Mesenchymal stem cell (in vitro differentiated cells and primary cell): ENCODE results near the gene RAB6D.
"Not testable (repeated sequence)": the region's sequence is repeated elsewhere in the genome, so short reads cannot be mapped to it uniquely, and the experiment has no call there.

ENCODE experiments used
- DNase-seq: peaks from one replicate; pipeline ENCODE4 v3.0.0-alpha.2; 2013
- H2AFZ ChIP-seq: one replicate; pipeline ENCODE4 v1.6.1; 2013; ENCODE audit warnings: low read depth, mild to moderate bottlenecking, control low read depth, inconsistent platforms, low read length, moderate library complexity
- H2AK5ac ChIP-seq: 2 replicates; pipeline ENCODE4 v1.6.1; 2013; ENCODE audit warnings: low read length, moderate library complexity, mild to moderate bottlenecking, inconsistent platforms; ENCODE audit not compliant: severe bottlenecking
- H2BK120ac ChIP-seq: one replicate; pipeline ENCODE4 v1.6.1; 2013; ENCODE audit warnings: low read depth, mild to moderate bottlenecking, inconsistent platforms, low read length, moderate library complexity
- H2BK12ac ChIP-seq, 2 experiments: one replicate each; pipeline ENCODE4 v1.6.1; 2013; ENCODE audit warnings: inconsistent platforms in 2 of 2, low read length in 2 of 2, mild to moderate bottlenecking in 2 of 2, moderate library complexity in 2 of 2, control low read depth in 1 of 2
- H2BK15ac ChIP-seq: one replicate; pipeline ENCODE4 v1.6.1; 2013; ENCODE audit warnings: mild to moderate bottlenecking, low read depth, inconsistent platforms; ENCODE audit not compliant: poor library complexity, severe bottlenecking
- H2BK5ac ChIP-seq: 2 replicates; pipeline ENCODE4 v1.6.1; 2013; ENCODE audit warnings: low read depth, mild to moderate bottlenecking, low read length, control low read depth, inconsistent platforms; ENCODE audit not compliant: poor library complexity, severe bottlenecking
- H3K14ac ChIP-seq, 2 experiments: one replicate each; pipeline ENCODE4 v1.6.1; 2013; ENCODE audit warnings: inconsistent platforms in 2 of 2, low read length in 2 of 2, control low read depth in 1 of 2, mild to moderate bottlenecking in 1 of 2, moderate library complexity in 1 of 2
- H3K18ac ChIP-seq, 2 experiments: one replicate each; pipeline ENCODE4 v1.6.1; 2013; ENCODE audit warnings: inconsistent platforms in 2 of 2, low read length in 2 of 2, control low read depth in 1 of 2, low read depth in 1 of 2, mild to moderate bottlenecking in 1 of 2
- H3K23ac ChIP-seq, 2 experiments: one replicate each; pipeline ENCODE4 v1.6.1; 2013; ENCODE audit warnings: inconsistent platforms in 2 of 2, low read length in 2 of 2, mild to moderate bottlenecking in 2 of 2, moderate library complexity in 2 of 2, control low read depth in 1 of 2
- H3K27ac ChIP-seq: 2 replicates; pipeline ENCODE4 v1.5.1; 2013; ENCODE audit warnings: mild to moderate bottlenecking, moderate library complexity, low read length, control low read depth, inconsistent platforms; ENCODE audit not compliant: poor library complexity, severe bottlenecking
- H3K27me3 ChIP-seq, 2 experiments: 2 replicates each; pipeline versions ENCODE4 v1.6.1 to v1.7.0; 2013; ENCODE audit warnings: low read length in 2 of 2, mild to moderate bottlenecking in 2 of 2, moderate library complexity in 2 of 2, control low read depth in 1 of 2, inconsistent platforms in 1 of 2; ENCODE audit not compliant: control insufficient read depth in 1 of 2, insufficient read depth in 1 of 2
- H3K36me3 ChIP-seq, 2 experiments: 2 replicates each; pipeline versions ENCODE4 v1.6.1 to v1.7.0; 2013; ENCODE audit warnings: low read length in 2 of 2, control low read depth in 1 of 2, inconsistent platforms in 1 of 2, low read depth in 1 of 2, mild to moderate bottlenecking in 1 of 2; ENCODE audit not compliant: insufficient read depth in 2 of 2, control insufficient read depth in 1 of 2
- H3K4ac ChIP-seq, 2 experiments: one replicate each; pipeline ENCODE4 v1.6.1; 2013; ENCODE audit warnings: inconsistent platforms in 2 of 2, low read length in 2 of 2, mild to moderate bottlenecking in 2 of 2, moderate library complexity in 2 of 2, control low read depth in 1 of 2, low read depth in 1 of 2
- H3K4me1 ChIP-seq: 2 replicates; pipeline ENCODE4 v1.6.1; 2013; ENCODE audit warnings: low read depth, low read length, control low read depth; ENCODE audit not compliant: control insufficient read depth, insufficient read depth
- H3K4me2 ChIP-seq: 2 replicates; pipeline ENCODE4 v1.6.1; 2013; ENCODE audit warnings: low read length, mild to moderate bottlenecking, inconsistent platforms; ENCODE audit not compliant: poor library complexity, severe bottlenecking
- H3K4me3 ChIP-seq, 2 experiments: 2 replicates each; pipeline versions ENCODE4 v1.5.1 to v1.7.0; 2013; ENCODE audit warnings: low read length in 2 of 2, mild to moderate bottlenecking in 2 of 2, control low read depth in 1 of 2, low read depth in 1 of 2; ENCODE audit not compliant: insufficient read depth in 1 of 2
- H3K79me1 ChIP-seq: replicated peaks from 2 replicates; pipeline ENCODE4 v1.6.1; 2013; ENCODE audit warnings: mild to moderate bottlenecking, control low read depth, low read length, inconsistent platforms; ENCODE audit not compliant: poor library complexity, severe bottlenecking
- H3K9ac ChIP-seq: 2 replicates; pipeline ENCODE4 v1.7.0; 2013; ENCODE audit warnings: mild to moderate bottlenecking, low read length, moderate library complexity
- H3K9me3 ChIP-seq: 2 replicates; pipeline ENCODE4 v1.7.0; 2013; ENCODE audit warnings: mild to moderate bottlenecking, low read length; ENCODE audit not compliant: control insufficient read depth
- H4K8ac ChIP-seq: one replicate; pipeline ENCODE4 v1.6.1; 2013; ENCODE audit warnings: inconsistent platforms, mild to moderate bottlenecking, low read length, moderate library complexity
- H4K91ac ChIP-seq: one replicate; pipeline ENCODE4 v1.6.1; 2013; ENCODE audit warnings: mild to moderate bottlenecking, low read length, inconsistent platforms
- WGBS: methylation state at CpG from one replicate; pipeline ENCODE4 v1.1.7; 2013; ENCODE audit warnings: mixed read lengths; 5-methylcytosine and 5-hydroxymethylcytosine counted together

RAB6D gene

GRCh38 chr2:131322209-131322608 lies 41.8 kb downstream of the RAB6D start:
- Histone ChIP-seq H3K18ac (no peak overlapping the region), H3K4me1 (no peaks in the 10 kb centered on the region), H4K91ac (no peak overlapping the region), H3K4me2 (no peak overlapping the region), H2AK5ac (no peak overlapping the region), H3K36me3 (no peaks in the 10 kb centered on the region), H3K27me3 (no peaks in the 10 kb centered on the region), H2BK5ac (no peak overlapping the region), H2BK120ac (no peak overlapping the region), H3K9me3 (no peaks in the 10 kb centered on the region), H3K23ac (no peak overlapping the region), H3K79me1 (no peaks in the 10 kb centered on the region), H2BK15ac (no peak overlapping the region), H3K9ac (no peak overlapping the region), H3K14ac (no peak overlapping the region), H4K8ac (no peak overlapping the region), H2BK12ac (no peak overlapping the region), H3K4ac (no peak overlapping the region), H2AFZ (no peak overlapping the region), H3K27ac (no peak overlapping the region), H3K4me3 (no peak overlapping the region)
- 89% methylated on average over 3 of the region's 6 CpGs for whole genome bisulfite sequencing
- no peak for DNase-seq

DNA sequence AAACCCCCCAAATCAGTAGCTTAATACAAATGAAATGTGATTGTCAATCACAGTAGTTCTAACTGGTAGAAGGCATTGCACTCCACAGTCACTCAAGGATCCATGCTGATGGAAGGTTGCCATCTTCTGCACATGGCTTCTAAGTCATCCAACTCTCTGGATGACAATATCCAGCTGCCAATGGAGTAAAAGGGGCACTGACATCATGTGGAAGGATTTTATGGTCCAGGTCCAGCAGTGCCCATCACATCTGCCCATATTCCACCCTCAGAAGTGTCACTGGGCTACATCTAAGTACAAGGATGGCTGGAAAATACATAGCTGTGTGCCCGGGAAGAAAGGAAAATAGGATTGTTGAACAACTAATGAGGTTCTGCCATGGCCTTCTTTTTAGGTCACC lies 42.6 kb downstream of the RAB6D start:
- H3K27ac ChIP-seq, H3K4ac ChIP-seq, H3K18ac ChIP-seq, H2AK5ac ChIP-seq, H3K4me2 ChIP-seq, H3K27me3 ChIP-seq, H3K36me3 ChIP-seq, H2BK15ac ChIP-seq, H2BK120ac ChIP-seq, H2AFZ ChIP-seq, H3K23ac ChIP-seq, H3K4me1 ChIP-seq, H4K8ac ChIP-seq, H3K9ac ChIP-seq, H3K14ac ChIP-seq, H2BK12ac ChIP-seq, H3K4me3 ChIP-seq, DNase-seq, H3K79me1 ChIP-seq, H4K91ac ChIP-seq, H3K9me3 ChIP-seq, H2BK5ac ChIP-seq: not testable (repeated sequence)
- WGBS: no CpG with 5 or more reads among the region's 1 CpG

DNA sequence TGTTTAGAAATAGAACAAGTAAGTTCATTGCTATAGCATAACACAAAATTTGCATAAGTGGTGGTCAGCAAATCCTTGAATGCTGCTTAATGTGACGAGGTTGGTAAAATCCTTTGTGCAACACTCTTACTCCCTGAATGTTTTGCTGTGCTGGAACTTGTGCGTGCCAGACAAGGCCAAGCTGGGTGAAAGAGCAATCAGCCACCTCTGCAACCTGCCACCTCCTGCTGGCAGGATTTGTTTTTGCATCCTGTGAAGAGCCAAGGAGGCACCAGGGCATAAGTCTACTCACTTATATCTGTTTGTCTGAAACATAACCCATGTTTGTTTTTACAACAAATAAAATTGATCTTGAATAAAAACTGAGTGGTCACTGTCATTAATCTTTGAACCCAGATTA lies 53.0 kb downstream of the RAB6D start:
- not testable (repeated sequence) for H3K14ac ChIP-seq, H3K4ac ChIP-seq, H2BK15ac ChIP-seq, H2AFZ ChIP-seq, H3K4me1 ChIP-seq, DNase-seq, H3K4me3 ChIP-seq, H3K79me1 ChIP-seq, H2BK5ac ChIP-seq, H3K27ac ChIP-seq, H2AK5ac ChIP-seq, H3K23ac ChIP-seq, H2BK12ac ChIP-seq, H4K91ac ChIP-seq, H3K9me3 ChIP-seq, H4K8ac ChIP-seq, H3K9ac ChIP-seq, H3K27me3 ChIP-seq, H3K4me2 ChIP-seq, H3K18ac ChIP-seq, H2BK120ac ChIP-seq, H3K36me3 ChIP-seq
- WGBS: 91% methylated on average over 2 of the region's 2 CpGs
